GM18909 (cell line): ENCODE results near the gene STAT6.

Experiments used
- ATAC-seq: cut with Tn5 transposase; IDR thresholded peaks from one replicate; pipeline ENCODE4 v1.9.1; 2021; ENCODE audit warnings: mild to moderate bottlenecking; ENCODE audit not compliant: unreplicated experiment, poor library complexity

STAT6 gene

DNA sequence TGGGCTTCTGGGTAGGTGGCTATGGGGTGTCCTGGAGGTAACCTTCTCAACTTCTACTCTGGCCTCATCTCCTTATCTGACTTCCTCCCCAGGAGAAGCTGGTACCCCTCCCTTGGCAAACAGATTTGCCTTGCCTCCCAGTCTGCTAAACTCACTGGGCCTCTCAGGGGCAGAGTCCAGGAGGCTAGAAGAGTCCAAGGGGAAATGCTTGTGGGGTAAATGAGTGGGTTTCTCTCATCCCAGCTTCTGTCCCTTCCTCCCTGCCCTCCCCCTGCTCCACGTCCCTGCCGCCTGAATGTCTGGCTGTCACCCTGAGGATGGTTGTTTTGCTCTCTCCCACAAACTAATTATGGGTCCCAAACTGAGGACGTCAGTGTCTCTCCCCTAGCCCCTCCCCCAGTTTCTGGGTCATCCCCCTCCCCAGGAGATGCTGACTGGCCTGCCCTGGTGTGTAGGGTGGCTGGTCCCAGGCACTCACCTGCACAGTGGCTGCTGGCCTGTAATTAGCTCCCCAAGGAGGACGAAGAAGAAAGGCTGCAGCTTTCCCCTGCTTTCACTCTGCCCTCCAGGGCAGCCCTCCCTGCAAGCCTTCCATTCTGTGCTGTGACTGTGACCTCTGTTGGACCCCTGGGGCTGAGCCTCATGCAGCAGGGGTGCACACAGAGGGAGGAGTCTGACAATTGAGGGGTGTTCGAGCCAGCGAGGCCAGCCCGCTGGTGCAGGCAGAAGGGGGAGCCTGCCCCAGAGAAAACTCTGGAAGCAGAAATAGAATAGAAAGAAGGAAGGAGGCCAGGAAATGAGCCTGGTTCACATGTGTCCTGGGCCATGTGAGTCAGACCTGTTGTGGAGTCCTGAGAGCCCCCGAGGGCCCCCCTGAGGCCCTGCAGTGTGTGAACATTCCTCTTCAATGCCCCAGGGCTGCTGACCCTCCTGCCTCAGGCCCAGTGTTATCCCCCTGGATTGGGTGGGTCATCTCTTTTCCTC is 36.1 kb upstream of the STAT6 start, which contains the start of gene LRP1-AS:
Gene LRP1-AS (minus strand): TSS at position 659 of the 984 bp plus-strand sequence.
- ATAC-seq = no peak

DNA sequence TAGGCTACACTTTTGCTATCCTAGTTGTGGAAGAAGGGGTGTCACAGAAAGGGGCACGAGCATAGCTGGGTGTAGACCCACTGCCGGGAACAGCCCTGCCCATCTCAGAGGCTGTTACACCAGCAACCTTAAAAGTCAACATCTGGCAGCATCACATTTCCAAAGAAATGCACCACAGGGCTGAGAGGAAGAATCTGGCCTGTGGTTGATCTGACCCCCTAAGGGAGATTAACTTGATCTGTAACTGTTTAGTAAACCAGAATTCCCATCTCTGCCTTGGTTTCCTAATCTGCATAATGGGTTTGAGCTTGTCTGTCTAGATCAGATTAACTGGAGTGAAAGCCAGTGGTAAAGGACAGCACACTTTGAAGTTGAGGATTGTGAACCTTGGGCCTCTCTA is 34.9 kb upstream of the STAT6 start:
- ATAC-seq = no peak

DNA sequence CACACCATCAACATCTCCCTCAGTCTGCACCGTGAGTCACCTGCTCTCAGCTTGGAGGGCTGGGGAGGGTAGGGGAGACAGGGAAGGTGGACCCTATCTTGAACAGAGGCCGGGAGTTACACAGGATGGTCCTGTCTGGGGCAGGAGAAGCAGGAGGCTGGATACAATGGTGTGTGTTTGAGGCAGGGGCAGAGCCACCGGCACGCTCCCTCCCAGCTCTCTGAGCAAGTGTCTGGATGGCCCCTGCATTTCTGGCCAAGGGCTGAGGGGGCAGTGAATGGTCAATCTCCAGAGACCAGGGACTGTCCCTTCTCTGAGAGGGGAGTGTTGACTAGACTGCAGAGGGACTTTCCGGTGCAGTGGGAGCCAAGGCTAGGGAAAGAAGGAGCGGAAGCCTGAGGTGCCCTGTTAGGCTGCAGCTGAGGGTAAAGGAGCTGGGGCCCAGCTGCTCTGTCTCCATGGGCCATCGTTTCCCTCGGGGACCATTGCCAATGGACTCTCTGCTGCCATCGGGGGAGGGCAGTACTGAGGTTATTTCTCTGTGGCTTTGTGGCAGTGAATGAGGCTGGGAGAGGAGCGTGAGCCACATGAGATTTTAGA is 34.4 kb upstream of the STAT6 start:
- no peak for ATAC-seq

DNA sequence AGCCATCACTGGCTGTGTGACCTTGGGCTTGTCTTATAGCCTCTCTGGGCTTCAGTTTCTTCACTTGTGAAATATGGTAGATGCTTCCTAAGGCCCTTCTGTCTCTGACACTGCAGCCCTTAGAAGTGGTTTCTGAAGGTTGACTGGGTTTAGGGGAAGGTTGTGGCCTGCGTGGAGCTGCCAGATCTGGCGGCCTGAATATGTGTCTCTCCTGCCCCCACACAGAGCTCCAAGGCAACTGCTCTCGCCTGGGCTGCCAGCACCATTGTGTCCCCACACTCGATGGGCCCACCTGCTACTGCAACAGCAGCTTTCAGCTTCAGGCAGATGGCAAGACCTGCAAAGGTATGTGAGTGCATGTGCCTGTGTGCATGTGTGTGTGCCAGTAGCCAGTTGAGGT is 32.3 kb upstream of the STAT6 start:
- no peak for ATAC-seq

DNA sequence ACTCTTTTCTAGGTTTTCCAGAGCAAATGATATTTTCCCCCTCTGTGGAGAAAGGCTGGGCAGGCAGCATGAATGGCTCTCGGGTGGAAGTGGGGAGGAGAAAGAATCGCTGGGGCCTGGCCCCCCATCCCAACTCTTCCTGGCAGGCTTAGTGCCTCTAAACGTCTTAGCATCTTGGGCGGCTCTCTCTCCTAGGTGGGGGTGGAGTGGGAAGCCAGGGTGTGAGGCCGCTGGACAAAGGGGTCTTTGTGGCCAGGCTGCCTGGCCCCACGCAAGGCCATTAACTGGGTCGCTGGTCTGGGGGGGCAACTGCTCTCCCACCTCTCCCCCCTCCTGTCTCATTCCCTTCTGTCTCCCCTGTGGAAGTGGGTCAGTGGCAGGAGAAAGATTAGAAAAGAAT is 31.6 kb upstream of the STAT6 start:
- ATAC-seq = no peak

- no peak for ATAC-seq
Observed at GRCh38 chr12:57142121-57142520, 31.0 kb upstream of the STAT6 start.

GRCh38 chr12:57141249-57141648 is 30.1 kb upstream of the STAT6 start:
- ATAC-seq = no peak

DNA sequence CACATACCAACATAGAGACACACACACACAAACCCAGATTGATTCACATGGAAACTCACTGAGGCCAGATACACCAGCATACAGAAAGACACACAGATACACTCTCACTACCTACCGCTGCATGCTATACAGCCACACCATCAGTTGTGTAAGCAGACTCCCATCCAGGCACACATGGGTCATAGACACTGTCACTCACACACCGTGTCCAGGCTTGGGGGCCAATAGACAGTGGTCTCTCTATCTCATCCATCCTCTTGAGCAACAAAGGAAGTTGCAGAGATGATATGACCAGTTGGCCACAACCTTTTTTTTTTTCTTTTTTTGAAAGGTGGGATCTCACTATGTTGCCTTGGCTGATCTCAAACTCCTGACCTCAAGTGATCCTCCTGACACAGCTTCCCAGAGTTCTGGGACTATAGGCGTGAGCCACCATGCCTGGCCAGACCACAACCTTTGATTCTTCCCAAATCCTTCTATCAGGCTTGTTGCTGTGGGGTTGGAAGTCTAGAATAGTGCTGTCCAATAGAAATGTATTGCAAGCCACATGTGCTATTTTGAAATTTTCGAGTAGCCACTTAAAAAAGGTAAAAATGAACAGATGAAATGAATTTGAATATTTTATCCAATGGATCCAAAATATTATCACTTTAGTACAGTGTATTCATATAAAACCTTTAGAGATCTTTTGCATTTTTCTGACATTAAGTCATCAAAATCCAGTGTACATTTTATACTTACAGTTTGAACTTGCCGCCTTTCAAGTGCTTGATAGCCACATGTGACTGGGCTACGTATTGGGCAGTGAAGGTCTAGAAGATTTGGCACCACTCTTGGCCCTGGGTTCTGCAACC is 28.9 kb upstream of the STAT6 start:
- no peak for ATAC-seq

DNA sequence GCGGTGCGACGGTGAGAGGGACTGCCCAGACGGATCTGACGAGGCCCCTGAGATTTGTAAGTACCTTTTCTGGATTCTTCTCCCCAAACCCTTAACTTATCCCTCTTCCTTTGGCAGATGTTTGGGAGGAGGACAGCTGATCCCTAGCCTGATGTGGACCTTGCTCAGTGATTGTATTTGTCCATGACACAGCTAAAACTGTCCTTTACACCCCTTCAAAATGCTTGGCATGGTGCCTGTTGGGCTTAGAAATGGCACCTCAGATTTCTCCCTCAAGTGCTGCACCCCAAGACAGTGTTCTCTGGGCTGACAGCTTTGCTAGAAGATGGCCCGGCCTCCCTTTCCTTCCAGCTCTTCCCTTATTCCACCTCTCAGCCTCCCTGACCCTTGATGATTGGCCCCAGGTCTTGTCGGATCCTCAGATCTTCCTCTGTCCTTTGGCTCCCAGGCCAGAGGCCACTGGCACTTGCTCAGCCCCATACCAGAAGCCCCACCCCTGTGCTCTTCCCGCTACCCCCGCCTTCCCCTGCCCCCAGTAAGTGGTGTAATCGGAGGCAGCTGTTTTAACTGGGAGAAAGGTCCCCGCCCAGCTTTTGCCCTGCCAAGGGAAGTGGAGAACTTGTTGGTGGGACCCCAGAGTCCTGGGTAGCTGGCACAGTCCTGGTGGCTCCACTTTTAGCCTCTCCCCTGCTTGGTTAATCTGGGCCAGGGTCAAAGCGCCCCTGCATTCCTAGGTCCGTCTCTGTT is 27.5 kb upstream of the STAT6 start:
- no peak for ATAC-seq

GRCh38 chr12:57135527-57136326 is 24.6 kb upstream of the STAT6 start:
- no peak for ATAC-seq

DNA sequence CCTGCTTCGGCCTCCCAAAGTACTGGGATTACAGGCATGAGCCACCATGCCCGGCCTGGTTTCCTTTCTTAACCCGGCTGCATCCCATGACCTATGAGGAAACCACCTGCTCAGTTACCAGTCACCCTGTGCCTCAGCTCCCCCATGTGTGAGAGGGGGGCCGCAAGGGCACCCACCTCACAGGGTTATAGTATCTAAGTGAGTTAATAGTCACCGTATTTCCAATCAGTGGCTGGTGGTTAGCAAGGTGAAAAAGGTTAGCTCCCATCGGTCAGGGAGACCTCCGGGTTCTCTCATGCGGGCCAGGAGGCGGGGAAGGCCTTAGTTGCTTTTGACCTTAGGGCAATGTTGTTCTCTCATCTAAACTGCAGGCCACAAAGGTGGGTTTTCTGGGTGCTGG is 23.8 kb upstream of the STAT6 start:
- no peak for ATAC-seq

DNA sequence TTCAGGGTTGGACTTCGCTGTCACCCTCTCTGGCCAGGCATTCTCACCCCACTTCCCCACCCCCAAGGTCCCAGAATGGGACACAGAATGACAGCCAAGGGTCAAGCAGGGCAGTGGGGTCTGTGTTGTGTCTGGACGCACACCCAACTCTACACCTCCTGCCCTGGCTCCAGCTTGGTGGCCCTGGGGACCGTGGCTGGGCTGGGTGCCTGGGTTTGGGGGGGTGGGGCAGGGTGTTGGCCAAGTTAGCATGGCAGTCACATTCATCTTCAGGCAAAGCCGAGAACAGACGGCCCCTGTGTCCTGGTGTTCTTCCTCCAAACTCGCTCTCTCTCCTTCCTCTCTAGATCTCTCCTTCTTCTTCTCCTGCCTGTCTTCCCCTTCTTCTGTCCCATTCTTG is 22.8 kb upstream of the STAT6 start:
- no peak for ATAC-seq

- ATAC-seq = no peak
Observed at GRCh38 chr12:57133013-57133569, 21.9 kb upstream of the STAT6 start.

DNA sequence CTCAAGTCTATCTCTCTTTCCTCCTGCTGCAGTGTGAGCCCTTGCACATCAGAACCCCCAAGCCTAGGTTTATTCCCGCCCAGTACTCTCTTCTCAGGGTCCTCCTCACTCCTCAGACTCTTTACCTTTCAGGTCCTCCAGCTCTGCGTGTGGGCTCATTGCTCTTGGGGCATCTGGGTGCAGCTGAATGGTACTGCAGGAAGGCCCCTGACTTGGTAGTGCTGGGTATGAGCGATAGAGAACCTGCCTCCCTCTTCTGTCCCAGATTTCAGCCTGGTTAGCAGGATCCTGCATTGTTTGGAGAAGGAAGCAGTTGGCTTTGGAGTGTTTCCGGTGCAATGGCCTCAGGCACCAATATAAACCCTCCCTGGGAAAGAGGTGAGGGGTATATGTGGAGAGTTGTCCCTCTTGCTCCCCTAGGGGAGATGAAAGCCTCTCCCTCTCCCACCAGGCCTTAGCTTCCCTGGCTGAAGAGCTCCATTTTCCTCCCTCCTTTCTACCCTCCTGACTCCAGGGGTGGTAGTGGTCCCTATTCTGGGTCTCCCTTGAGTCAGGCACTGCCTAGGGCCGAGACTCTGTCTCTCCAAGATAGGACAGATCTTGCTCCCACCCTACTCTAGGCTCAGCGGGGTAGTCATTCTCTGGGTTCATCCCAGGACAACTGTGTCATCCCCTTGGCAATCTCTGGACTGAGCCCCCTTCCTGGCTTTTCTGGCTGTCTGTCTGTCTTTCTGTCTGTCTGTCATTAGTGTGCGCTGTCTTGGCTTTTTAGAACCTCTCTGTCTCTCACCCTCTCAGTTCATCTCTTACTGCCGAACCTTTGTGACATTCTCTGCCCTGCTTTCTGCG is 21.0 kb upstream of the STAT6 start:
- no peak for ATAC-seq

DNA sequence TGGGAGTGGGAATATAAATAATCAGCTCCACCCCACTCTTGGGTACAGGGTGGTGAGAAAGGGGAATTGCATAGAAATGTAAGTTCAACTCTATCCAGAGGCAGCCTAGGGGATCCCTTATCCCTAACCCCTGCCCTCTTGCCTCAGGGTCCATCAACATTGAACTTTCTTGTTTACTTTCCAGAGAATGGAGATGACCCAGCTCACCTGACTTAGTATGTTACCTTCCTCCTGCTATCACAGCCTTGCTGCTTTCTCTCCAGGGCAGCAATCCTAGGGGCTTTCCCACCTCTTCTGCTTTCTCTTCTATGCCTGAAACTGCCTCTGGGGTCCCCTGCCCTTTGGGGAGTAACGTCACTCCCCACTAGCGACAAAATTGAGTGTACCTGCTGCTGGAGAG is 19.8 kb upstream of the STAT6 start:
- no peak for ATAC-seq

DNA sequence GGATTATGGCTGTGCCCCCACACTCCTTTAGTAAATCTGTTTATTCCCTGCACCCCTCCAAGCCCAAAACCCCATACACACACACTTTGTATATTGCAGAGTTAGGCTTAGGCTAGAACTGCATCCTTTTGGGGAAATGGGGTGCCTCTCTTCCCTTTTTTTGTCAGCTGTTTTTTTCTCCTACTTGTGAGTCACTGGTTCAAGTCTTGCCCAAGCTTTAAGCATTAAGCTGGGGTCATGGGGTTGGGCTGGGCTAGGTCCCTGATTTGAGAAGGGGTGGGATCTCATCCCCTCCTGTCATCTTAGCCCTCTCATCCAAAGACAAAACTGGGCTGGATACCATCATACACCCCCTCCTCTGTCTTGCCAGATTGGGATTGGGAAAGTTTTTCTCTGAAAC is 18.7 kb upstream of the STAT6 start:
- no peak for ATAC-seq

DNA sequence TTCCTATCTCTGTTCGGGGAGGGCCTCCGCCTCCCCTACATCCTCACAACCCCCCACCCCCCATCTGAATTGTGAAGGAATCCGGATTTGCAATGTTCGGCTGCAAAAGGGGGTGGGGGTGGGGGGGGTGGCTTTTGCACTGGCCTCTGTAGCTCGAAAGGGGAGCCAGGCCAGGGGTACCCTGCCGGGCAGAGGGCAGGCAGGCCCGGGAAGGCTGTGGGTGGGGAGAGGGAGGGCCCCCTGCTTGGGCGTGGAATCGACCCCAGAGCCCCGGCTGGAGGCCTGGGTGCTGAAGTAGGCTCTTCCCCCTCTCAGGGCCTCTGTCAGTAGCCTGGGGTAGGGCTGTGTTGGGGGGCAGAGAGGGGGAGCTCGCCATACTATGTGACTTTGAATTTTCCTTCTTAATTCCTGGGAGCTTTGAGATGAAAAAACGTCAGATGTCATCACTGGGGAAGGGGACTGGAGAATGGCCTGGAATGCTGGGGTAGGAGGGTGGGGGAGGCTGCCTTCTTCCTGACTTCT is 18.2 kb upstream of the STAT6 start:
- no peak for ATAC-seq
